ENCODE results near the gene PROB1.
"Not testable (repeated sequence)": the region's sequence is repeated elsewhere in the genome, so short reads cannot be mapped to it uniquely, and the experiment has no call there.

The PROB1 gene

GRCh38 chr5:139360384-139360783 lies 34.5 kb downstream of the PROB1 start:
- H3K36me3 ChIP-seq (ENCODE audit: control insufficient read depth, insufficient read depth, low read length), result peaks cover 21% of the 10 kb centered on the region
- H3K27ac ChIP-seq (ENCODE audit: insufficient read depth, low read depth, low read length, poor library complexity, severe bottlenecking), result no peak overlapping the region
- 86 to 95% methylated on average over 4 of the region's 4 CpGs for WGBS, 2 experiments

GRCh38 chr5:139358064-139358463 lies 36.8 kb downstream of the PROB1 start:
- Histone ChIP-seq H3K4me1 (ENCODE audit: control insufficient read depth, insufficient read depth, low read length) (no peaks in the 10 kb centered on the region), H3K27me3 (ENCODE audit: control insufficient read depth, insufficient read depth, low read length, poor library complexity, severe bottlenecking) (no peaks in the 10 kb centered on the region), H3K9me3 (ENCODE audit: control insufficient read depth, low read length) (no peaks in the 10 kb centered on the region), H3K27ac (ENCODE audit: insufficient read depth, low read depth, low read length, poor library complexity, severe bottlenecking) (no peak overlapping the region), H3K36me3 (ENCODE audit: control insufficient read depth, insufficient read depth, low read length) (peaks cover 6% of the 10 kb centered on the region), H3K4me3 (ENCODE audit: insufficient read depth, low read depth, low read length) (no peak overlapping the region)

More at GRCh38 chr5:139360384-139360783, 34.5 kb downstream of the PROB1 start:
- Histone ChIP-seq H3K27me3 (ENCODE audit: control insufficient read depth, insufficient read depth, low read length, poor library complexity, severe bottlenecking) (no peaks in the 10 kb centered on the region), H3K4me3 (ENCODE audit: insufficient read depth, low read depth, low read length) (no peak overlapping the region), H3K4me1 (ENCODE audit: control insufficient read depth, insufficient read depth, low read length) (no peaks in the 10 kb centered on the region), H3K9me3 (ENCODE audit: control insufficient read depth, low read length) (no peaks in the 10 kb centered on the region)

DNA sequence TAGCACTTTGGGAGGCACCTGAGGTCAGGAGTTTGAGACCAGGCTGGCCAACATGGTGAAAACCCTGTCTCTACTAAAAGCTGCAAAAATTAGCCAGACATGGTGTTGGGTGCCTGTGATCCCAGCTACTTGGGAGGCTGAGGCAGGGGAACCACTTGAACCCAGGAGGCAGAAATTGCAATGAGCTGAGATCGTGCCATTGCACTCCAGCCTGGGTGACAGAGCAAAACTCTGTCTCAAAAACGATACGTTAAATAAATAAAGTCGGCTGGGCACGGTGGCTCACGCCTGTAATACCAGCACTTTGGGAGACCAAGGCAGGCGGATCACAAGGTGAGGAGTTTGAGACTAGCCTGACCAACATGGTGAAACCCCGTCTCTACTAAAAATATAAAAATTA lies 39.0 kb downstream of the PROB1 start:
- H3K4me3 ChIP-seq (ENCODE audit: insufficient read depth, low read depth, low read length); H3K9me3 ChIP-seq (ENCODE audit: control insufficient read depth, low read length); H3K4me1 ChIP-seq (ENCODE audit: control insufficient read depth, insufficient read depth, low read length); H3K36me3 ChIP-seq (ENCODE audit: control insufficient read depth, insufficient read depth, low read length); H3K27ac ChIP-seq (ENCODE audit: insufficient read depth, low read depth, low read length, poor library complexity, severe bottlenecking); H3K27me3 ChIP-seq (ENCODE audit: control insufficient read depth, insufficient read depth, low read length, poor library complexity, severe bottlenecking): not testable (repeated sequence)
- WGBS, 2 experiments, result 95% methylated on average over 8 of the region's 8 CpGs

DNA sequence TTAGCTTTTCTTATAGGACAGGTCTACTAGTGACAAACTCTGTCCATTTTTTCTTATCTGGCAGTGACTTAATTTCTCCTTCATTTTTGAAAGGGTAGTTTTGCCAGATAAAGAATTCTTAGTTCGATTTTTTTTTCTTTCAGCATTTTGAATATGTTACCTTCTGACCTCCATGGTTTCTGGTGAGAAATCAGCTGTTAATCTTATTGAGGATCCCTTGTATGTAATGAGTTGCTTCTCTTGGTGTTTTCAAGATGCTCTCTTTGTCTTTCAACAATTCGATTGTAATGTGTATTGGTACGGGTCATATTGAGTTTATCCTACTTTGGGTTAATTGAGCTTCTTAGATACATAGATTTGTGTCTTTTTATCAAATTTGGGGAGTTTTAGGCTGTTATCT lies 40.7 kb downstream of the PROB1 start:
- Histone ChIP-seq H3K36me3 (ENCODE audit: control insufficient read depth, insufficient read depth, low read length) (peaks cover 4% of the 10 kb centered on the region), H3K27me3 (ENCODE audit: control insufficient read depth, insufficient read depth, low read length, poor library complexity, severe bottlenecking) (no peaks in the 10 kb centered on the region), H3K9me3 (ENCODE audit: control insufficient read depth, low read length) (no peaks in the 10 kb centered on the region), H3K4me3 (ENCODE audit: insufficient read depth, low read depth, low read length) (no peak overlapping the region), H3K27ac (ENCODE audit: insufficient read depth, low read depth, low read length, poor library complexity, severe bottlenecking) (no peak overlapping the region), H3K4me1 (ENCODE audit: control insufficient read depth, insufficient read depth, low read length) (no peaks in the 10 kb centered on the region)
- WGBS, 2 experiments, result 98% methylated on average over 3 of the region's 3 CpGs

- H3K27me3 ChIP-seq (ENCODE audit: control insufficient read depth, insufficient read depth, low read length, poor library complexity, severe bottlenecking); H3K4me3 ChIP-seq (ENCODE audit: insufficient read depth, low read depth, low read length); H3K9me3 ChIP-seq (ENCODE audit: control insufficient read depth, low read length); H3K4me1 ChIP-seq (ENCODE audit: control insufficient read depth, insufficient read depth, low read length); H3K27ac ChIP-seq (ENCODE audit: insufficient read depth, low read depth, low read length, poor library complexity, severe bottlenecking): not testable (repeated sequence)
- peaks cover 12% of the 10 kb centered on the region for H3K36me3 ChIP-seq (ENCODE audit: control insufficient read depth, insufficient read depth, low read length)
- 92 to 94% methylated on average over 8 of the region's 9 CpGs for WGBS, 2 experiments
These were observed 47.0 kb downstream of the PROB1 start for GRCh38 chr5:139347863-139348262.

DNA sequence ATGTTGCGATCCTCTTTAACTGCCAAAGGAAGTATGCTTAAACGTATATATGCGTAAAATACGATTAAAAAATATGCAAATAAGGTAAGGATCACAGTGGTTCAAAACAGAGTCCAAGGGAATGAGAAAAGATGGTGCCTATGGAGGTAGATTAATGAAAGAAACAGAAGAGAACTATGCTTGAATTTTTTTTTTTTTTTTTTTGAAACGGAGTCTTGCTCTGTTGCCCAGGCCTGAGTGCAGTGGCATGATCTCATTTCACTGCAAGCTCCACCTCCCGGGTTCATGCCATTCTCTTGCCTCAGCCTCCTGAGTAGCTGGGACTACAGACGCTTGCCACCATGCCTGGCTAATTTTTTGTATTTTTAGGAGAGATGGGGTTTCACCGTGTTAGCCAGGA lies 49.5 kb downstream of the PROB1 start:
- not testable (repeated sequence) for H3K27ac ChIP-seq (ENCODE audit: insufficient read depth, low read depth, low read length, poor library complexity, severe bottlenecking); H3K4me3 ChIP-seq (ENCODE audit: insufficient read depth, low read depth, low read length); H3K4me1 ChIP-seq (ENCODE audit: control insufficient read depth, insufficient read depth, low read length); H3K27me3 ChIP-seq (ENCODE audit: control insufficient read depth, insufficient read depth, low read length, poor library complexity, severe bottlenecking); H3K9me3 ChIP-seq (ENCODE audit: control insufficient read depth, low read length)
- H3K36me3 ChIP-seq (ENCODE audit: control insufficient read depth, insufficient read depth, low read length), result peaks cover 12% of the 10 kb centered on the region
- WGBS, 2 experiments, result 96 to 97% methylated on average over 8 of the region's 8 CpGs

DNA sequence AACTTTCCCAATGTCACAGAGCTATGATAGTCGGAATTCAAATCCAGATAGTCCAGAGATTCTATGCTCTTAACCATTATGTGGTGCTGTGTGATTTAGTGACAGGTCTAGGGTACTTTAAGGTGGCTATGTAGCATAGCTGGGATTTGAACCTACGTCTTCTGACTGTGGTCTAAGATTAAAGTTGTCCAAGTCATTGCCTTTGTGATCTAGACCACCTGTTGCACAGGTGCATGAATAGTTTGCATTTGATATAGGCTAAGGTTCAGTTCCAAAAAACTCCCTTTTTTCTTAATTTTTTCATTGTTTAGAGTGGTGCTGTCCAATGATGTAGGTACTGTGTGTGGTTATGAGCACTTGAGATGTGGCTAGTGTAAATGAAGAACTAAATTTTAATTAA lies 50.7 kb downstream of the PROB1 start:
- H3K4me1 ChIP-seq (ENCODE audit: control insufficient read depth, insufficient read depth, low read length), result peaks cover 8% of the 10 kb centered on the region
- no peak overlapping the region for H3K27ac ChIP-seq (ENCODE audit: insufficient read depth, low read depth, low read length, poor library complexity, severe bottlenecking)
- H3K27me3 ChIP-seq (ENCODE audit: control insufficient read depth, insufficient read depth, low read length, poor library complexity, severe bottlenecking), result peaks cover 3% of the 10 kb centered on the region
- H3K36me3 ChIP-seq (ENCODE audit: control insufficient read depth, insufficient read depth, low read length), result peaks cover 12% of the 10 kb centered on the region
- 98 to 100% methylated on average over 2 of the region's 2 CpGs for WGBS, 2 experiments
- H3K4me3 ChIP-seq (ENCODE audit: insufficient read depth, low read depth, low read length), result no peak overlapping the region
- no peaks in the 10 kb centered on the region for H3K9me3 ChIP-seq (ENCODE audit: control insufficient read depth, low read length)

DNA sequence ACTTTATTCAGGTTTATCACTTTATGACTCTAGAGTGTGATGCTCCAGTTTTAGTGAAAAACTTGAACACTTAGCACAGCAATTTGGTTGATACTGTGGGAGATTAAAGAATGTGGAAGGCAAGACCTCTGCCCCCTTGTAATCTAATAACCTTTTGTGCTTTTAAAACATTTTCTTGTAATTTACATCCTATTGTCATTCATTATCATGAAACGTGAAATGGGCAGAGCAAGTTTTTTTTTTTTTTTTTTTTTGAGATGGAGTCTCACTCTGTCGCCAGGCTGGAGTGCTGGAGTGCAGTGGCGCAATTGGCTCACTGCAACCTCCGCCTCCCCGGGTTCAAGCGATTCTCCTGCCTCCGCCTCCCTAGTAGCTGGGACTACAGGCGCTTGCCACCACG lies 51.4 kb downstream of the PROB1 start:
- Histone ChIP-seq H3K9me3 (ENCODE audit: control insufficient read depth, low read length) (no peaks in the 10 kb centered on the region), H3K27ac (ENCODE audit: insufficient read depth, low read depth, low read length, poor library complexity, severe bottlenecking) (no peak overlapping the region), H3K36me3 (ENCODE audit: control insufficient read depth, insufficient read depth, low read length) (peaks cover 12% of the 10 kb centered on the region), H3K4me1 (ENCODE audit: control insufficient read depth, insufficient read depth, low read length) (peaks cover 8% of the 10 kb centered on the region), H3K4me3 (ENCODE audit: insufficient read depth, low read depth, low read length) (peak overlapping the region; percentile 87), H3K27me3 (ENCODE audit: control insufficient read depth, insufficient read depth, low read length, poor library complexity, severe bottlenecking) (peaks cover 3% of the 10 kb centered on the region)
- 88 to 93% methylated on average over 9 of the region's 9 CpGs for WGBS, 2 experiments

DNA sequence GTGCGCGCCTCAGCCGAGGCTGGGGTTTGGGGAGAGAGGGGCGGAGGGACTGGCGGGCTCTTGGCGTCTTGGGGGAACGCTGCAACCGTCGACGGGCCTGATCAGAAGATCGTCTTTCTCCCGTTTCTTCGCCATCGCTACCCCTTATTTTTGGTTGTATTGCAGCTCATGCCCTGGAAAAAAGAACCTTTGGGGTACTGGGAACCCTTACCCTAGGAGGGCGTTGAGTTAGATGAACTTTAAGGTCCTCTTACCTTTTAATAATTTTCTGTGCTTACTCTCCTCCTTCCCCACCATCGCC lies 52.5 kb downstream of the PROB1 start:
- peak overlapping the region; percentile 87 for H3K4me3 ChIP-seq (ENCODE audit: insufficient read depth, low read depth, low read length)
- peaks cover 8% of the 10 kb centered on the region for H3K4me1 ChIP-seq (ENCODE audit: control insufficient read depth, insufficient read depth, low read length)
- H3K27ac ChIP-seq (ENCODE audit: insufficient read depth, low read depth, low read length, poor library complexity, severe bottlenecking), result peak overlapping the region; percentile 99
- H3K27me3 ChIP-seq (ENCODE audit: control insufficient read depth, insufficient read depth, low read length, poor library complexity, severe bottlenecking), result peaks cover 3% of the 10 kb centered on the region
- H3K9me3 ChIP-seq (ENCODE audit: control insufficient read depth, low read length), result no peaks in the 10 kb centered on the region
- peaks cover 12% of the 10 kb centered on the region for H3K36me3 ChIP-seq (ENCODE audit: control insufficient read depth, insufficient read depth, low read length)
- 0% methylated on average over 16 of the region's 16 CpGs for WGBS, 2 experiments

DNA sequence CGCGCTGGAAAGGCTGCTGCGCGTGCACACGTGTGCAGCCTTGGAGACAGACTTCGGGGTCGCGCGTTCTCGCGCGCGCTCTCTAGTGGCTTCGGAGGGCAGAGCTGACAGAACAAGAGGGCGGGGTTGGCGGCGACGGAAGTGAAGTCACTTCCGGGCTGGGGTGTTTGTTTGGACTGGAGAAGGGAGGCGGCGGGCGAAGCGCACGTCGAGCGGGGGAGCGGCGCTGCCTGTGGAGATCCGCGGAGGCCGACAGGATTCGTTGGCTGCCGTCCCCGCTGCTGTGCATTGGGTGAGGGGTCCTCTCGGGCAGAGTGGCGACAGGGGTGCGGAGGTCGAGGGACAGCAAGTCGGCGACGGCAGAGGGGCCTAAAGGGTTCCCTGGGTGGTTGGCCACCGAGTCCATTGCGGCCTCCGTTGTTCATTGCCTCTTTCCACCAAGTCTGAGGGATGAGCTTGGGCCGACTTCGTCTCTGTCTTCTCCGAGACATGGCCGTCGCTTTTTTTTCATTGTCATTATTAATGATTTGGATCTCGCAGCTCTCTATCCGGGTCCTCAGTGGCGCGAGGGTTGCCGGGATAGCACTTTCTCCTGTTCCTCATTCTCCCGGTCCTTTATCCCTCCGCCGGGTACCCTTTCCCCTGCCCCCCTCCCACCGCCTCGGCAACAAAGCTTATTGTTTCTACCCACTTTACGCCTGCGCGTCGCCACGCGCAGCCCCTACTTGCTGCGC lies 53.0 kb downstream of the PROB1 start, which contains the start of gene PAIP2:
Gene PAIP2, plus strand, starts transcription at position 166 of the 734 bp plus-strand sequence. CDS start 21,931 bp downstream, outside the sequence.
- H3K4me3 ChIP-seq (ENCODE audit: insufficient read depth, low read depth, low read length), result peak within 1 kb of the TSS; percentile 87
- peaks cover 3% of the 10 kb centered on the region for H3K27me3 ChIP-seq (ENCODE audit: control insufficient read depth, insufficient read depth, low read length, poor library complexity, severe bottlenecking)
- H3K36me3 ChIP-seq (ENCODE audit: control insufficient read depth, insufficient read depth, low read length), result peaks cover 12% of the 10 kb centered on the region
- peak within 1 kb of the TSS; percentile 99 for H3K27ac ChIP-seq (ENCODE audit: insufficient read depth, low read depth, low read length, poor library complexity, severe bottlenecking)
- no peaks in the 10 kb centered on the region for H3K9me3 ChIP-seq (ENCODE audit: control insufficient read depth, low read length)
- 0 to 1% methylated on average over 66 of the region's 66 CpGs for WGBS, 2 experiments
- H3K4me1 ChIP-seq (ENCODE audit: control insufficient read depth, insufficient read depth, low read length), result peaks cover 8% of the 10 kb centered on the region

Measured in ectodermal cell (in vitro differentiated cells).